GM21423 (cell line): ENCODE measurements around the gene INSIG1.

Source experiments
- ATAC-seq: cut with Tn5 transposase; IDR thresholded peaks from one replicate; pipeline ENCODE4 v1.9.1; 2021; ENCODE audit warnings: mild to moderate bottlenecking, moderate library complexity; ENCODE audit not compliant: unreplicated experiment

The INSIG1 gene

GRCh38 chr7:155324918-155325235 is 27.2 kb downstream of the INSIG1 start:
- ATAC-seq: no peak

GRCh38 chr7:155326385-155326784 is 28.7 kb downstream of the INSIG1 start:
- ATAC-seq: no peak

- no peak for ATAC-seq
Observed at GRCh38 chr7:155327590-155328320, 30.1 kb downstream of the INSIG1 start.

- no peak for ATAC-seq
Observed at GRCh38 chr7:155329225-155329624, 31.5 kb downstream of the INSIG1 start.

GRCh38 chr7:155331396-155331795 is 33.7 kb downstream of the INSIG1 start:
- no peak for ATAC-seq

GRCh38 chr7:155333346-155334234 is 35.9 kb downstream of the INSIG1 start:
- no peak for ATAC-seq

- no peak for ATAC-seq
Observed at GRCh38 chr7:155336812-155337602, 39.3 kb downstream of the INSIG1 start.

GRCh38 chr7:155337946-155338631 is 40.4 kb downstream of the INSIG1 start:
- ATAC-seq: no peak

- ATAC-seq: peak; percentile 62
Observed at GRCh38 chr7:155338632-155339320, 41.1 kb downstream of the INSIG1 start.

GRCh38 chr7:155339474-155339873 is 41.8 kb downstream of the INSIG1 start:
- ATAC-seq: no peak

GRCh38 chr7:155340071-155340531 is 42.4 kb downstream of the INSIG1 start:
- ATAC-seq: no peak

GRCh38 chr7:155340721-155341120 is 43.0 kb downstream of the INSIG1 start:
- no peak for ATAC-seq

GRCh38 chr7:155341463-155341983 is 43.8 kb downstream of the INSIG1 start:
- ATAC-seq: no peak

GRCh38 chr7:155342313-155342712 is 44.6 kb downstream of the INSIG1 start:
- ATAC-seq: no peak

- ATAC-seq: no peak
Observed at GRCh38 chr7:155343150-155343549, 45.5 kb downstream of the INSIG1 start.

GRCh38 chr7:155343661-155344121 is 46.0 kb downstream of the INSIG1 start:
- no peak for ATAC-seq

GRCh38 chr7:155344270-155344617 is 46.6 kb downstream of the INSIG1 start:
- peak; percentile 24 for ATAC-seq

GRCh38 chr7:155344618-155345433 is 47.1 kb downstream of the INSIG1 start:
- peak; percentile 92 for ATAC-seq

- ATAC-seq: no peak
Observed at GRCh38 chr7:155345490-155345889, 47.8 kb downstream of the INSIG1 start.
